H1 (cell line): ENCODE results near the gene PRDM10. TPM values are rescaled to one million over a fixed set of nuclear protein-coding genes. Genes with fewer than 3 reads are reported as not detected.

Experiments
- CTCF ChIA-PET: fragments of 300-600 bp; sonication (Branson Sonifier 250); formaldehyde crosslinking; loops from one replicate; lab custom pipeline; 2021; ENCODE audit not compliant: partially characterized antibody; lab: Charles Lee
- POLR2A ChIA-PET: fragments of 300-600 bp; sonication (Branson Sonifier 250); formaldehyde crosslinking; loops from one replicate; lab custom pipeline; 2021; ENCODE audit warnings: inconsistent platforms; ENCODE audit not compliant: partially characterized antibody; lab: Charles Lee
- DNase-seq, 2 experiments: peaks; one replicate each; pipeline versions ENCODE4 v3.0.0 to v3.0.0-alpha.2; 2010 to 2022; ENCODE audit warnings: low spot score in 2 of 2, low read depth in 1 of 2, mixed read lengths in 1 of 2
- FAIRE-seq: peaks from 2 replicates; lab custom pipeline; 2011; peaks lifted over from hg19 to GRCh38; lab: Jason Lieb, UNC
- H2AFZ ChIP-seq: 2 replicates; pipeline ENCODE4 v1.8.1; 2012; ENCODE audit warnings: low read length, inconsistent platforms
- H2AK5ac ChIP-seq: 2 replicates; pipeline ENCODE4 v1.6.1; 2013; ENCODE audit warnings: low read depth, low read length
- H2BK120ac ChIP-seq: replicated peaks from 2 replicates; pipeline ENCODE3; 2013; ENCODE audit warnings: low read depth, low read length, inconsistent platforms
- H2BK12ac ChIP-seq: 2 replicates; pipeline ENCODE4 v1.6.1; 2013; ENCODE audit warnings: low read depth, low read length
- H2BK15ac ChIP-seq: 2 replicates; pipeline ENCODE4 v1.6.1; 2013; ENCODE audit warnings: low read length
- H2BK20ac ChIP-seq: 2 replicates; pipeline ENCODE4 v1.6.1; 2013; ENCODE audit warnings: low read length
- H2BK5ac ChIP-seq: 2 replicates; pipeline ENCODE4 v1.6.1; 2013; ENCODE audit warnings: low read depth, low read length
- H3K14ac ChIP-seq: 2 replicates; pipeline ENCODE4 v1.6.1; 2013; ENCODE audit warnings: inconsistent platforms; ENCODE audit not compliant: insufficient read length
- H3K18ac ChIP-seq: 2 replicates; pipeline ENCODE4 v1.6.1; 2013; ENCODE audit warnings: low read length; ENCODE audit errors: extremely low read depth
- H3K23ac ChIP-seq: 2 replicates; pipeline ENCODE4 v1.6.1; 2013; ENCODE audit warnings: inconsistent platforms; ENCODE audit not compliant: insufficient read length
- H3K23me2 ChIP-seq: 2 replicates; pipeline ENCODE4 v1.6.1; 2013; ENCODE audit warnings: low read depth, low read length
- H3K27ac ChIP-seq: 2 replicates; pipeline ENCODE4 v1.6.1; 2011; ENCODE audit warnings: low read depth, low read length, inconsistent platforms
- H3K27me3 ChIP-seq, 4 experiments: replicated peaks in 1 of 4; 1 replicate in 1 of 4; 2 replicates in 3 of 4; pipeline versions ENCODE4 v1.6.1 to v1.8.1; 2011 to 2013; ENCODE audit warnings: low read length in 3 of 4, mild to moderate bottlenecking in 3 of 4, inconsistent platforms in 2 of 4, mixed read lengths in 2 of 4, moderate library complexity in 1 of 4; ENCODE audit not compliant: control insufficient read depth in 3 of 4, insufficient read depth in 3 of 4; ENCODE audit errors: extremely low read depth in 1 of 4
- H3K36me3 ChIP-seq, 4 experiments: 2 replicates each; pipeline versions ENCODE4 v1.6.1 to v1.8.1; 2011 to 2013; ENCODE audit warnings: mild to moderate bottlenecking in 4 of 4, low read length in 3 of 4, moderate library complexity in 2 of 4, control low read depth in 1 of 4, inconsistent platforms in 1 of 4; ENCODE audit not compliant: insufficient read depth in 4 of 4, control insufficient read depth in 2 of 4
- H3K4ac ChIP-seq: replicated peaks from 2 replicates; pipeline ENCODE3; 2013; ENCODE audit warnings: low read length, low read depth, mixed read lengths, inconsistent platforms; ENCODE audit not compliant: insufficient read length
- H3K4me1 ChIP-seq, 4 experiments: replicated peaks in 1 of 4; 1 replicate in 1 of 4; 2 replicates in 3 of 4; pipeline versions ENCODE4 v1.6.1 to v1.8.1; 2011 to 2013; ENCODE audit warnings: low read length in 3 of 4, inconsistent platforms in 2 of 4, mixed read lengths in 1 of 4; ENCODE audit not compliant: insufficient read depth in 4 of 4, control insufficient read depth in 3 of 4
- H3K4me2 ChIP-seq, 2 experiments: 2 replicates each; pipeline versions ENCODE4 v1.6.1 to v1.8.1; 2011 to 2013; ENCODE audit warnings: low read depth in 2 of 2, low read length in 2 of 2, control low read depth in 1 of 2, inconsistent platforms in 1 of 2, mild to moderate bottlenecking in 1 of 2; ENCODE audit not compliant: insufficient read depth in 1 of 2
- H3K4me3 ChIP-seq, 4 experiments: fragments of 200-600, 300-600 bp in 1 of 4; sonication (generic), shearing (Covaris generic), sonication (Bioruptor Twin) in 1 of 4; 2 replicates each; pipeline versions ENCODE4 v1.5.1 to v1.8.1; 2011 to 2016; ENCODE audit warnings: low read length in 4 of 4, low read depth in 3 of 4, control low read depth in 2 of 4, inconsistent platforms in 2 of 4, mild to moderate bottlenecking in 2 of 4, mixed read lengths in 1 of 4, moderate library complexity in 1 of 4; ENCODE audit not compliant: insufficient read depth in 2 of 4; ENCODE audit errors: extremely low read depth in 1 of 4
- H3K56ac ChIP-seq: replicated peaks from 2 replicates; pipeline ENCODE3; 2013; ENCODE audit warnings: low read depth, mild to moderate bottlenecking, mixed read lengths, low read length, inconsistent platforms; ENCODE audit not compliant: insufficient read length
- H3K79me1 ChIP-seq: 2 replicates; pipeline ENCODE4 v1.6.1; 2013; ENCODE audit warnings: low read depth, low read length, control low read depth
- H3K79me2 ChIP-seq, 2 experiments: 2 replicates each; pipeline versions ENCODE4 v1.6.1 to v1.8.1; 2012 to 2013; ENCODE audit warnings: low read length in 2 of 2, mild to moderate bottlenecking in 2 of 2, inconsistent platforms in 1 of 2; ENCODE audit not compliant: insufficient read depth in 2 of 2, control insufficient read depth in 1 of 2
- H3K9ac ChIP-seq, 4 experiments: replicated peaks in 1 of 4; 1 replicate in 1 of 4; 2 replicates in 3 of 4; pipeline versions ENCODE4 v1.6.1 to v1.8.1; 2011 to 2013; ENCODE audit warnings: low read depth in 3 of 4, low read length in 3 of 4, control low read depth in 2 of 4, mild to moderate bottlenecking in 2 of 4, moderate library complexity in 2 of 4, inconsistent platforms in 1 of 4; ENCODE audit errors: extremely low read depth in 1 of 4
- H3K9me3 ChIP-seq, 2 experiments: 2 replicates each; pipeline versions ENCODE4 v1.6.1 to v1.8.1; 2012 to 2013; ENCODE audit warnings: mild to moderate bottlenecking in 2 of 2, moderate library complexity in 2 of 2, control low read depth in 1 of 2, inconsistent platforms in 1 of 2, low read depth in 1 of 2, low read length in 1 of 2, mixed read lengths in 1 of 2; ENCODE audit not compliant: insufficient read depth in 2 of 2
- H4K20me1 ChIP-seq, 2 experiments: replicated peaks in 1 of 2; 2 replicates each; pipeline versions ENCODE3 to v1.8.1; 2011 to 2013; ENCODE audit warnings: inconsistent platforms in 2 of 2, low read length in 2 of 2, mild to moderate bottlenecking in 1 of 2; ENCODE audit not compliant: insufficient read depth in 2 of 2, control insufficient read depth in 1 of 2
- H4K5ac ChIP-seq: 2 replicates; pipeline ENCODE4 v1.6.1; 2013; ENCODE audit warnings: low read length, low read depth, mixed read lengths, inconsistent platforms; ENCODE audit not compliant: insufficient read length
- H4K8ac ChIP-seq: 2 replicates; pipeline ENCODE4 v1.8.0; 2013; ENCODE audit warnings: mild to moderate bottlenecking, moderate library complexity, low read length, inconsistent platforms; ENCODE audit not compliant: insufficient read depth; ENCODE audit errors: extremely low read depth
- H4K91ac ChIP-seq: replicated peaks from 2 replicates; pipeline ENCODE3; 2013; ENCODE audit warnings: low read length, mixed read lengths, inconsistent platforms; ENCODE audit not compliant: insufficient read length
- BRCA1 ChIP-seq: IDR thresholded peaks from 2 replicates; pipeline ENCODE4 v1.6.1; 2012; ENCODE audit warnings: low read depth, low read length, improper control_type of control experiment
- CHD2 ChIP-seq: IDR thresholded peaks from 2 replicates; pipeline ENCODE4 v1.6.1; 2012; ENCODE audit warnings: low read length, improper control_type of control experiment
- JUN ChIP-seq: IDR thresholded peaks from 2 replicates; pipeline ENCODE4 v1.6.1; 2011; ENCODE audit warnings: low read depth, mild to moderate bottlenecking, improper control_type of control experiment, low read length
- JUND ChIP-seq: IDR thresholded peaks from 2 replicates; pipeline ENCODE4 v1.6.1; 2011; ENCODE audit warnings: mild to moderate bottlenecking, improper control_type of control experiment, low read length
- KDM4A ChIP-seq: IDR thresholded peaks from one replicate; pipeline ENCODE4 v1.7.1; 2012; ENCODE audit warnings: low read depth, mild to moderate bottlenecking, moderate library complexity, low read length, inconsistent platforms; ENCODE audit not compliant: severe bottlenecking
- KDM5A ChIP-seq: fragments of 200-600 bp; IDR thresholded peaks from 2 replicates; pipeline ENCODE4 v1.7.1; 2012; ENCODE audit warnings: mild to moderate bottlenecking, low read length, inconsistent platforms, mixed read lengths
- NRF1 ChIP-seq: IDR thresholded peaks from 2 replicates; pipeline ENCODE4 v1.6.1; 2011; ENCODE audit warnings: mild to moderate bottlenecking, low read depth, low read length, improper control_type of control experiment
- POU5F1 ChIP-seq: IDR thresholded peaks from 2 replicates; pipeline ENCODE4 v1.6.1; 2011; ENCODE audit warnings: low read depth, mild to moderate bottlenecking, low read length, moderate library complexity
- RFX5 ChIP-seq: IDR thresholded peaks from 2 replicates; pipeline ENCODE4 v1.6.1; 2011; ENCODE audit warnings: low read depth, low read length, improper control_type of control experiment, borderline replicate concordance
- SP1 ChIP-seq: IDR thresholded peaks from 2 replicates; pipeline ENCODE4 v1.6.1; 2011; ENCODE audit warnings: low read depth, low read length
- TEAD4 ChIP-seq: IDR thresholded peaks from 2 replicates; pipeline ENCODE4 v1.6.1; 2012; ENCODE audit warnings: low read depth, low read length, inconsistent platforms, mixed read lengths
- ZNF274 ChIP-seq: IDR thresholded peaks from 2 replicates; pipeline ENCODE4 v1.7.0; 2012; ENCODE audit warnings: low read length, borderline replicate concordance; ENCODE audit errors: extremely low read depth
- WGBS, 2 experiments: shearing (Covaris generic) in 1 of 2; methylation state at CpG; one replicate each; pipeline versions ENCODE4 v1.1.6 to v1.1.7; 2013 to 2015; ENCODE audit warnings: low lambda C conversion rate in 2 of 2, mixed read lengths in 2 of 2, inconsistent platforms in 1 of 2, low coverage in 1 of 2, missing lambda C conversion rate in 1 of 2; ENCODE audit not compliant: insufficient replicate concordance in 2 of 2, insufficient coverage in 1 of 2, insufficient read length in 1 of 2; ENCODE audit errors: extremely low coverage in 1 of 2, missing lambda C conversion rate in 1 of 2; 5-methylcytosine and 5-hydroxymethylcytosine counted together
- polyA plus RNA-seq, 7 experiments: library from polyadenylated mRNA; depleted of rRNA in 3 of 7; stranded (reverse) in 5 of 7; unstranded in 2 of 7; fragments of >200 nt in 5 of 7; fragments of 200-250 nt in 2 of 7; gene quantifications; 1 replicate in 5 of 7; 2 replicates in 1 of 7; 4 replicates in 1 of 7; pipeline versions ENCODE4 v1.2.1 to v1.2.3, GENCODE V29; 2011 to 2013; ENCODE audit warnings: missing spikeins in 2 of 7, mixed read lengths in 2 of 7
- total RNA-seq: library from RNA; stranded (reverse); fragmentation: NEBNext Ultra II Directional; extraction: Animal tissue kit (Norgen Biotek cat#: 25700); gene quantifications from 2 replicates; pipeline ENCODE4 v1.2.1, GENCODE V29; 2021
- TF ChIP-seq, protein P1 (sequence below): IDR thresholded peaks from 2 replicates; pipeline ENCODE4 v1.6.1; 2012; ENCODE audit warnings: inconsistent platforms
- TF ChIP-seq, protein P2 (sequence below): IDR thresholded peaks from 2 replicates; pipeline ENCODE4 v1.6.1; 2012; ENCODE audit warnings: inconsistent platforms

The PRDM10 gene
- total and polyA plus RNA-seq, 2 of the 8 experiments (the other 6 are each of a cell fraction or from before 2014, with no cell fraction given): 15.5 to 19.2 TPM

DNA sequence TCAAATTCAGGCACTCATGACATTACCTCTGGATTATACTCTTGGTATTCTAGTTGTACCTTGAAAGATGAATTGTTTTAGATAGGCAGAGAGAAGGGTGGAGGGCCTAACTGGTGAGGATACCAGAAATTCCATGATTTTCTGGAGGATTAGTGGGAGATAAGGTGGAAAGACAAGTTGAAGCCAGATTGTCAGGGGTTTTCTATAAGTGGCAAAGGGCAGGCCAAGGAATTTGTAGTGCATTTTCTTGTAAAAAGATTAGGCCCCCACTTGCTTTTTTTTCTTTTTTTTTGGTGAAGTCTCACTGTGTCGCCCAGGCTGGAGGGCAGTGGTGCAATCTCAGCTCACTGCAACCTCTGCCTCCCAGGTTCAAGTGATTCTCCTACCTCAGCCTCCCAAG lies 28.4 kb upstream of the PRDM10 start:
- Histone ChIP-seq H4K91ac (no peak overlapping the region), H3K9ac (no peak overlapping the region), H3K79me1 (no peaks in the 10 kb centered on the region), H3K4me3 (no peak overlapping the region), H3K14ac (no peak overlapping the region), H2BK5ac (no peak overlapping the region), H2BK15ac (peak overlapping the region; percentile 34; the same call in 1 of the 2 replicates), H2BK20ac (no peak overlapping the region), H3K27ac (no peak overlapping the region), H3K4ac (no peak overlapping the region), H3K79me2 (no peaks in the 10 kb centered on the region), H3K23me2 (no peaks in the 10 kb centered on the region), H3K36me3 (no peaks in the 10 kb centered on the region), H4K20me1 (no peaks in the 10 kb centered on the region), H3K18ac (no peak overlapping the region), H3K9me3 (no peaks in the 10 kb centered on the region), H3K4me1 (no peaks in the 10 kb centered on the region; a peak in 1 of 7 replicates), H2AK5ac (no peak overlapping the region), H4K5ac (no peak overlapping the region), H3K27me3 (no peaks in the 10 kb centered on the region), H2BK120ac (no peak overlapping the region), H2AFZ (no peak overlapping the region), H2BK12ac (no peak overlapping the region), H3K4me2 (no peak overlapping the region), H3K56ac (no peak overlapping the region), H3K23ac (no peak overlapping the region), H4K8ac (no peak overlapping the region)
- DNase-seq: no peak
- no peak for FAIRE-seq
- ChIA-PET POLR2A (no interaction called here), CTCF (interaction anchor here (0.8 to 1.3 kb wide), 2 partner anchors 8 to 28 kb away, joined by 3 to 4 read pairs; no protein-coding TSS in a partner anchor)
- 93% methylated on average over 1 of the region's 1 CpG; no CpG with 5 or more reads in 1 of the 2 experiments for WGBS, 2 experiments
- no peak for TF ChIP-seq BRCA1
- TF ChIP-seq KDM4A: no peak
- no peak for TF ChIP-seq CHD2
- TF ChIP-seq TEAD4: no peak
- no peak for TF ChIP-seq KDM5A
- no peak for TF ChIP-seq RFX5
- no peak for TF ChIP-seq JUN
- no peak for TF ChIP-seq POU5F1
- TF ChIP-seq SP1: no peak
- no peak for TF ChIP-seq NRF1
- TF ChIP-seq, protein P1, sequence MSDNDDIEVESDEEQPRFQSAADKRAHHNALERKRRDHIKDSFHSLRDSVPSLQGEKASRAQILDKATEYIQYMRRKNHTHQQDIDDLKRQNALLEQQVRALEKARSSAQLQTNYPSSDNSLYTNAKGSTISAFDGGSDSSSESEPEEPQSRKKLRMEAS: no peak
- TF ChIP-seq ZNF274: no peak
- TF ChIP-seq, protein P2, sequence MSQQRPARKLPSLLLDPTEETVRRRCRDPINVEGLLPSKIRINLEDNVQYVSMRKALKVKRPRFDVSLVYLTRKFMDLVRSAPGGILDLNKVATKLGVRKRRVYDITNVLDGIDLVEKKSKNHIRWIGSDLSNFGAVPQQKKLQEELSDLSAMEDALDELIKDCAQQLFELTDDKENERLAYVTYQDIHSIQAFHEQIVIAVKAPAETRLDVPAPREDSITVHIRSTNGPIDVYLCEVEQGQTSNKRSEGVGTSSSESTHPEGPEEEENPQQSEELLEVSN: no peak
- no peak for TF ChIP-seq JUND
